ENCODE measurements around the gene ORC6. TPM values are rescaled to one million over a fixed set of nuclear protein-coding genes. Genes with fewer than 3 reads are reported as not detected.
"Not testable (repeated sequence)": the region's sequence is repeated elsewhere in the genome, so short reads cannot be mapped to it uniquely, and the experiment has no call there.

Gene ORC6
- total and polyA plus RNA-seq, 9 donors, result 0.50 to 2.2 (median 1.6) TPM

- TF ChIP-seq POLR2A (IDR thresholded peaks at IDR 0.05), result no peak
- TF ChIP-seq, protein P1, sequence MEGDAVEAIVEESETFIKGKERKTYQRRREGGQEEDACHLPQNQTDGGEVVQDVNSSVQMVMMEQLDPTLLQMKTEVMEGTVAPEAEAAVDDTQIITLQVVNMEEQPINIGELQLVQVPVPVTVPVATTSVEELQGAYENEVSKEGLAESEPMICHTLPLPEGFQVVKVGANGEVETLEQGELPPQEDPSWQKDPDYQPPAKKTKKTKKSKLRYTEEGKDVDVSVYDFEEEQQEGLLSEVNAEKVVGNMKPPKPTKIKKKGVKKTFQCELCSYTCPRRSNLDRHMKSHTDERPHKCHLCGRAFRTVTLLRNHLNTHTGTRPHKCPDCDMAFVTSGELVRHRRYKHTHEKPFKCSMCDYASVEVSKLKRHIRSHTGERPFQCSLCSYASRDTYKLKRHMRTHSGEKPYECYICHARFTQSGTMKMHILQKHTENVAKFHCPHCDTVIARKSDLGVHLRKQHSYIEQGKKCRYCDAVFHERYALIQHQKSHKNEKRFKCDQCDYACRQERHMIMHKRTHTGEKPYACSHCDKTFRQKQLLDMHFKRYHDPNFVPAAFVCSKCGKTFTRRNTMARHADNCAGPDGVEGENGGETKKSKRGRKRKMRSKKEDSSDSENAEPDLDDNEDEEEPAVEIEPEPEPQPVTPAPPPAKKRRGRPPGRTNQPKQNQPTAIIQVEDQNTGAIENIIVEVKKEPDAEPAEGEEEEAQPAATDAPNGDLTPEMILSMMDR (IDR thresholded peaks at IDR 0.05), result no peak
- TF ChIP-seq EP300 (IDR thresholded peaks at IDR 0.05), result no peak
- WGBS, 3 donors, result 90 to 95% (median 94%) methylated on average over 3 of the region's 3 CpGs
- no peak for DNase-seq
- no peaks in the 10 kb centered on the region for H3K36me3 ChIP-seq
- no peak overlapping the region for H3K4me3 ChIP-seq
- H3K4me1 ChIP-seq (ENCODE audit: insufficient read depth), result no peaks in the 10 kb centered on the region
- H3K9me3 ChIP-seq, result no peaks in the 10 kb centered on the region
- H3K27ac ChIP-seq, result no peak overlapping the region
- intact Hi-C loops (cut with DNase I), result no loop called here
- H3K27me3 ChIP-seq, result no peaks in the 10 kb centered on the region
Observed at GRCh38 chr16:46651305-46651704, 38.2 kb upstream of the ORC6 start.

DNA sequence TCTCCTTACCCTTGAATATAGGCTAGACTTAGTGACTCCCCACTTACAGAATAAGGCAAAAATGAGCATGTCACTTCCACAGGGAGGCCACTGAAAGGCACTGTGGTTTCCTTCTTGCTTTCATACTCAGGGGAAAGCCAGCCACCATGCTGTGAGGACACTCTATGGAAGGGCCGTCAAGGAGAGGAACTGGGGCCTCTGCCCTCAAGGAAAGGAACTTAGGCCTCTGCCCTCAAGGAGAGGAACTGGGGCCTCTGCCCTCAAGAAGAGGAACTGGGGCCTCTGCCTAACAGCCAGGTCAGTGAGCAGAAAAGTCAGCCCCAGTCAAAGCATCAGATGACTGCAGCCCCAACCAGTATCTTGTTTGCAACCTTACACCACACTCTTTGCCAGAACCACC, 30.5 kb upstream of the ORC6 start:
- intact Hi-C loops (cut with DNase I), result no loop called here
- H3K4me3 ChIP-seq, result no peak overlapping the region
- H3K9me3 ChIP-seq, result no peaks in the 10 kb centered on the region
- WGBS, 3 donors, result 41 to 55% (median 42%) methylated on average over 1 of the region's 1 CpG
- no peak for DNase-seq
- no peak overlapping the region for H3K27ac ChIP-seq
- TF ChIP-seq POLR2A (IDR thresholded peaks at IDR 0.05), result no peak
- no peak for TF ChIP-seq EP300 (IDR thresholded peaks at IDR 0.05)
- TF ChIP-seq, protein P1 (IDR thresholded peaks at IDR 0.05), result no peak
- no peaks in the 10 kb centered on the region for H3K36me3 ChIP-seq
- no peaks in the 10 kb centered on the region for H3K4me1 ChIP-seq (ENCODE audit: insufficient read depth)
- no peaks in the 10 kb centered on the region for H3K27me3 ChIP-seq

- TF ChIP-seq, protein P1 (IDR thresholded peaks at IDR 0.05), result no peak
- TF ChIP-seq POLR2A (IDR thresholded peaks at IDR 0.05), result no peak
- no peak for TF ChIP-seq EP300 (IDR thresholded peaks at IDR 0.05)
- no peaks in the 10 kb centered on the region for H3K36me3 ChIP-seq
- no peak overlapping the region for H3K27ac ChIP-seq
- no peak for DNase-seq
- no peaks in the 10 kb centered on the region for H3K4me1 ChIP-seq (ENCODE audit: insufficient read depth)
- no peaks in the 10 kb centered on the region for H3K27me3 ChIP-seq
- H3K9me3 ChIP-seq, result no peaks in the 10 kb centered on the region
- H3K4me3 ChIP-seq, result no peak overlapping the region
- 60 to 66% (median 65%) methylated on average over 4 of the region's 4 CpGs for WGBS, 3 donors
- intact Hi-C loops (cut with DNase I), result no loop called here
Observed at GRCh38 chr16:46662123-46662522, 27.3 kb upstream of the ORC6 start.

DNA sequence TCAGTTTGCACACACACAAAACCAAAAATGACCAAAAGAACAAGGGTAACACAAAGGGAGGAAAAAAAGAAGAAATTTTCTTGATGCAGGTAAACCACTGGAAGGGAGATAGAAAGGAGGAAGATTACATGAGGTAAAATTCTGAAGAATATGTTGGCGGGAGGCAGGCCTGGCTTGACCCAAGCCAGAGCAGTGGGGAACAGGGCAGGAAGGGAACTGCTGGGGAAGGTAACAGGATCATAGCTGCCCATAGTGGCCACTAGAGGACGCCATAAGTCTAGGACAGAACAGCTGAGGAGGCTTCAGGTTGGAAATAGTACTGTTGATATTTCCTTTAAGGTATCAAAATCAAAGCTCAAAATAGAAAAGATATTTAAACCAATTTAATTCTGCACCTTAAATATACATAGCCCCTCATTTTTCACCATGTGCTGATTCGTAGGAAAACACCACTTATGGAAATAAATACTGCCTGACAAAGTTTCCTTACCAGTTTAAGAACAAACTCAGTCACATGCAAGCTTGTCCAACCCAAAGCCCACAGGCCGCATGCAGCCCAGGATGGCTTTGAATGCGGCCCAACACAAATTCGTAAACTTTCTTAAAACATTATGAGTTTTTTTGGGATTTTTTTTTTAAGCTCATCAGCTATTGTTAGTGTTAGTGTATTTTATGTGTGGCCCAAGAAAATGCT, 16.0 kb upstream of the ORC6 start:
- H3K4me1 ChIP-seq (ENCODE audit: insufficient read depth), result no peaks in the 10 kb centered on the region
- H3K9me3 ChIP-seq, result no peaks in the 10 kb centered on the region
- no peaks in the 10 kb centered on the region for H3K36me3 ChIP-seq
- no peak for DNase-seq
- H3K4me3 ChIP-seq, result no peak overlapping the region
- WGBS, 3 donors, result 41 to 52% (median 46%) methylated on average over 6 of the region's 6 CpGs
- intact Hi-C loops (cut with DNase I), result no loop called here
- no peaks in the 10 kb centered on the region for H3K27me3 ChIP-seq
- TF ChIP-seq, protein P1 (IDR thresholded peaks at IDR 0.05), result no peak
- TF ChIP-seq POLR2A (IDR thresholded peaks at IDR 0.05) (no peak), EP300 (IDR thresholded peaks at IDR 0.05) (no peak)
- H3K27ac ChIP-seq, result no peak overlapping the region

GRCh38 chr16:46677943-46678342, 11.5 kb upstream of the ORC6 start:
- H3K36me3 ChIP-seq; H3K27ac ChIP-seq; H3K4me1 ChIP-seq (ENCODE audit: insufficient read depth); DNase-seq; H3K4me3 ChIP-seq; H3K27me3 ChIP-seq; H3K9me3 ChIP-seq; intact Hi-C loops (cut with DNase I): not testable (repeated sequence)
- 94 to 100% (median 97%) methylated on average over 1 of the region's 1 CpG for WGBS, 3 donors

- H3K27me3 ChIP-seq; H3K9me3 ChIP-seq; H3K4me1 ChIP-seq (ENCODE audit: insufficient read depth); H3K27ac ChIP-seq; H3K36me3 ChIP-seq; DNase-seq; H3K4me3 ChIP-seq: not testable (repeated sequence)
- intact Hi-C loops (cut with DNase I), result loop anchor here in 1 of 4 donors (10.0 kb wide), 1 partner anchor 243 kb away; no protein-coding TSS in a partner anchor
- 53 to 67% (median 55%) methylated on average over 2 of the region's 2 CpGs for WGBS, 3 donors
Observed at GRCh38 chr16:46681867-46682266, 7.6 kb upstream of the ORC6 start.

Measured in ovary (tissue), 9 donors.